ENCODE measurements around the gene PALMD. TPM values are rescaled to one million over a fixed set of nuclear protein-coding genes. Genes with fewer than 3 reads are reported as not detected.

PALMD gene
- polyA plus RNA-seq, 3 donors: not detected

GRCh38 chr1:99713006-99713405, 67.1 kb downstream of the PALMD start:
- Histone ChIP-seq H2AFZ (ENCODE audit: insufficient read depth, low read depth, low read length, poor library complexity, severe bottlenecking) (no peak overlapping the region), H3K9me3 (replicated peaks in 1 of 2; ENCODE audit: control insufficient read depth in 1 of 2, insufficient read depth in 1 of 2, low read length in 2 of 2) (no peaks in the 10 kb centered on the region), H3K9ac (ENCODE audit: insufficient read depth, low read length, poor library complexity, severe bottlenecking) (no peak overlapping the region), H4K20me1 (ENCODE audit: insufficient read depth, low read length) (no peaks in the 10 kb centered on the region), H3K27me3 (ENCODE audit: control insufficient read depth in 2 of 2, insufficient read depth in 2 of 2, low read length in 2 of 2) (no peaks in the 10 kb centered on the region), H3K4me2 (replicated peaks; ENCODE audit: extremely low read depth, low read length, poor library complexity, severe bottlenecking) (no peak overlapping the region), H3K36me3 (replicated peaks in 1 of 2; ENCODE audit: control insufficient read depth in 1 of 2, insufficient read depth in 2 of 2, low read length in 2 of 2) (peaks cover 48 to 67% of the 10 kb centered on the region in 2 donors), H3K27ac (ENCODE audit: low read depth in 1 of 2, low read length in 2 of 2) (no peak overlapping the region), H3K4me1 (ENCODE audit: control insufficient read depth in 1 of 2, insufficient read depth in 2 of 2, low read length in 2 of 2) (no peaks in the 10 kb centered on the region), H3K4me3 (replicated peaks in 1 of 3; ENCODE audit: low read depth in 2 of 3, low read length in 3 of 3) (no peak overlapping the region), H3K79me2 (ENCODE audit: insufficient read depth, low read length) (no peaks in the 10 kb centered on the region)
- Mint-ChIP-seq H3K9me3 (no peaks in the 10 kb centered on the region), H3K27me3 (ENCODE audit: low read depth in 3 of 3) (peaks cover 0 to 2% (median 2%) of the 10 kb centered on the region in 3 donors), H3K36me3 (peaks cover 59 to 62% of the 10 kb centered on the region in 2 donors), H3K4me3 (no peak overlapping the region), H3K4me1 (no peaks in the 10 kb centered on the region), H3K27ac (no peak overlapping the region)
- no peak for TF ChIP-seq CTCF (IDR thresholded peaks at IDR 0.05)
- WGBS (ENCODE audit: insufficient coverage): no CpG with 5 or more reads among the region's 2 CpGs
- intact Hi-C loops (cut with micrococcal nuclease): no loop called here
- no peak for DNase-seq

GRCh38 chr1:99717005-99717404, 71.1 kb downstream of the PALMD start:
- Mint-ChIP-seq H3K27me3 (ENCODE audit: low read depth in 3 of 3) (peaks cover 0 to 2% (median 2%) of the 10 kb centered on the region in 3 donors), H3K9me3 (no peaks in the 10 kb centered on the region), H3K4me3 (no peak overlapping the region), H3K4me1 (peaks cover 4% of the 10 kb centered on the region), H3K36me3 (peaks cover 38 to 47% of the 10 kb centered on the region in 2 donors), H3K27ac (peak overlapping the region in 1 of 7 donors; percentile 4)
- Histone ChIP-seq H3K9ac (ENCODE audit: insufficient read depth, low read length, poor library complexity, severe bottlenecking) (no peak overlapping the region), H3K4me1 (ENCODE audit: control insufficient read depth in 1 of 2, insufficient read depth in 2 of 2, low read length in 2 of 2) (no peaks in the 10 kb centered on the region), H3K9me3 (replicated peaks in 1 of 2; ENCODE audit: control insufficient read depth in 1 of 2, insufficient read depth in 1 of 2, low read length in 2 of 2) (no peaks in the 10 kb centered on the region), H3K27me3 (ENCODE audit: control insufficient read depth in 2 of 2, insufficient read depth in 2 of 2, low read length in 2 of 2) (no peaks in the 10 kb centered on the region), H3K4me2 (replicated peaks; ENCODE audit: extremely low read depth, low read length, poor library complexity, severe bottlenecking) (no peak overlapping the region), H4K20me1 (ENCODE audit: insufficient read depth, low read length) (no peaks in the 10 kb centered on the region), H3K36me3 (replicated peaks in 1 of 2; ENCODE audit: control insufficient read depth in 1 of 2, insufficient read depth in 2 of 2, low read length in 2 of 2) (peaks cover 34 to 45% of the 10 kb centered on the region in 2 donors), H3K27ac (ENCODE audit: low read depth in 1 of 2, low read length in 2 of 2) (no peak overlapping the region), H3K79me2 (ENCODE audit: insufficient read depth, low read length) (no peaks in the 10 kb centered on the region), H2AFZ (ENCODE audit: insufficient read depth, low read depth, low read length, poor library complexity, severe bottlenecking) (no peak overlapping the region), H3K4me3 (replicated peaks in 1 of 3; ENCODE audit: low read depth in 2 of 3, low read length in 3 of 3) (no peak overlapping the region)
- WGBS (ENCODE audit: insufficient coverage): no CpG with 5 or more reads among the region's 1 CpG
- TF ChIP-seq CTCF (IDR thresholded peaks at IDR 0.05): no peak
- no peak for DNase-seq
- intact Hi-C loops (cut with micrococcal nuclease): no loop called here
